ENCODE data around the gene WNK2.
A peak's percentile ranks its signal among the peaks of the same experiment; 100 is the strongest.

WNK2 gene

DNA sequence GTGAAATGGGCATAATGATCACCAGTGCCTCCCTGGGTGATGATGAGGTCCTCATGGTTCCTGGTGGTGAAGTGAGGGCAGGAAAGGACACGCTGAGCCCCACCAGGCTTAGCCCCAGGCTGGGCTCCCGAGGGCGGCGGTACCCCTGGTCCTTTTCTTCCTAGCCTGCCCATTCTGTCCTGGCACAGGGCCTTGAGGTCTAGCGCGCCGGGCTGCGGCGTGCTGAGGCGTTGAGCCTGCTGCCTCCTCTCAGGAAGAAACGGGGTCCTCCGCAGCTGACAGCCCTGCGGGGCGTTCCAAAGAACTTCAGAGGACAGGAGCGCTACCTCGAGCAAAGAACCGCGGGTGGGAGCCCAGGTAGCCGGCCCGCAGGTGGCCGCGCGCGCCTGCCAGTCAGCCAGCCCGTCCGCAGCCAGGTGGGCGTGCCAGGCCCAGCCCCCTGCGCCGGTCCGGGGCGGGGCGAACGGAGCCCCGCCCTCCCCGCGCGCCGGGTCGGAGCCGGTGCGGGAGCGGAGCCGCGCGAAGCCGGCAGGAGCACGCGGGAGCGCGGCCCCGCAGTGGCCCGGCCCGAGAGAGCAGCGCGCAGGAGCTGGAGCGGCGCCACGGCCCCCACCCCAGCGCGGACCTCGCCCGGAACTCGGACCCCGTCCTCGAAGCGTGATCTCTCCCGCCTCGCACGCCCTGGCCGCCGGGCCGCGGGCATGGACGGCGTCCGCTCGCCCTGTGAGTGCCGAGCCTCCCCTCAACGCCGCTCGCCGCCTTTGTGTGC lies at the start of gene WNK2:
Gene WNK2 (plus strand): TSS at position 477 of the 769 bp plus-strand sequence. CDS start 791 bp downstream, outside the sequence.
- peak; percentile 54 for DNase-seq

DNA sequence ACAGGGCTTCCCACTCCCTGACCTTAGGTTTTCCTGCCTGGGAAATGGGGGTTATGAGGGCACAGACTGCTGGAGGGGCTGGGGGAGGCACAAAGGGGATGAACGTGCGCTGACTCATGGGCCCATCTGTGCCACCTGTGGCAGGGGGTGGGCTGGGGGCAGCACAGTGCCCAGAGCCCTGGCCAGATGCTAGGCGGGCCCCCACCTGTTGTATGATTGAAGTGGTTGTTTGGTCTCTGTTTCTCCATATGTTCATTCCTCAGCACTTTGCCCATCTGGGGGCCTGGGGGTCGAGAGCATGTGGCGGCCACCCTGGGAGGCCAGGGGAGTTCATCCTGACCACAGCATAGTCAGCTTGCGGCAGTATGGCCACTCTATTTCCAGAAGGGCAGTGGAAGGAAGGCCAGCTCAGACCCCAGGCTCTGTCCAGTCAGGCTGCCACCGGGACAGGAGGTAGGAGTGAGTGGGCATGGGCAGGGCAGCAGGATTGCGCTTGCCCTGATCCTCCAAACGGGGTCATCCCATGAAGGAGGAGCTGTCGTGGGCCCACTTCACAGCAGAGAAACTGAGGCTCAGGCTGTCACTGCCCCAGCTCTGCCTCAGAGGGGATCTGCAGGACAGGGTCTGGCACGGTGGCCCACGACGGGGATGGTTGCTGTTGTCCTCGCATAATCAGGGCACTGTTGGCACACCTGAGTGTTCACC lies 49.0 kb upstream of the WNK2 start:
- no peak for DNase-seq

DNA sequence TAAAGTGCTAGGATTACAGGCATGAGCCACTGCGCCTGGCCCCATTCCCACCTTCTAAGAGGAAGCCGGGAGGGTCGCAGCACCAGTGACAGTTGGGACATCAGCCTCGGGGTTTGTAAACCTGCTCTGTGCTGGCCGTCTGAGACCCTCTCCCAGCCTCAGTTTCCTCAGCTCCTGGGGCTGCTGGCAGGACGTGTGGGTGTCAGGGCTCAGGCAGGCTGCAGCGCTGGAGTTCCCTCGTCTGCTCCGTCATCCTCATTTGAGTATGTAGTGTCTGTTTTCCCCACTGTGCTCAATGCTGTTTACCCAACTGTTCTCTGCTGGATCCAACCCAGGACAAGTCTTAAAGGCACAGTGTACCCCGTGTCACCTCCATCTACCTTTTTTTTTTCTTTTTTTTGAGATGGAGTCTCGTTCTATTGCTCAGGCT lies 47.9 kb upstream of the WNK2 start:
- no peak for DNase-seq

DNA sequence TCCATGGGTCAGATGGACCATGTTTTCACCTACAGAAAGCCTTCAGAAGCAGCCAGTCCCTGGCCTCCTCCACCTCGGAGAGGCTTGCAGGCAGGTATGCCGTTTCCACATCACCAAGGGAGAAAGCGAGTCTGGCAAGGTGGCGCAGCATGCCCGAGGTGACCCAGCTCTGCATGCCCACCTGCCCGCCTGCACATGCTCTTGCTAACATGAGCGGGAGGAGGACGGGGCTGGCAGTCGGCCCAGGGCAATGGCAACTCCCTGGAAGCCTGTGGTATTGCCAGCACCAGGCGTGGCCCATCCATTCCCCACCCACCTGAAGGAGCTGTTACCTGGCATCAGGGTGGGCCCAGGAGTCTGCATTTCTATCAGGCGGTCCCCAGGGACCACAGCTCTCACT lies 46.6 kb upstream of the WNK2 start:
- no peak for DNase-seq

DNA sequence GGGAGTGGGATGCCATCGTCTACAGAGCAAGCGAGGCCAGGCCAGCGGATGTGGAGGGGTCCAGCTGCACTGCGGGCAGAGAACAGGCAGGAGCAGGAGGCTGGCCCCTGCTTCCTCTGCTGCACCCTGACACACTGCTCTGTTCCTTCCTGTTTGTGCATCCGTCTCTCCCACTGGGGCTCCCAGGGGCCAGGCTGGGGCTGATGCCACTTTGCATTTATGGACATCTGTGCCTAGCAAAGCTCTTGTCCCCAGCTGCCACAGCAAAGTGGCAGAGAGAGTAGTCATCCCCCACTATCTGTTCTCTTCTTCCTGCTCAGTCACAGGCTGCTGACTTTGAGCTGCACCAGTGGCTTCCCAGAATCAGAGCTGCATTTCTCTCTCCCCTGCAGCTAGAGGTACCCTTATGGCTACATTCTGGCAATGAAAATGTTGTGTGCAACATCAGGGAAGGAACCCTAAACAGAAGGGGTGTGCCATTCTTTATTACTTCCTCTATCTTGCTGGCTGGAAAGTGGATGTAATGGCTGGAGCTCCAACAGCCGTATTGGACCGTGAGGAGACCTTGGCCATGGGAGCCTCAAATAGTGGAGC lies 45.7 kb upstream of the WNK2 start:
- no peak for DNase-seq

DNA sequence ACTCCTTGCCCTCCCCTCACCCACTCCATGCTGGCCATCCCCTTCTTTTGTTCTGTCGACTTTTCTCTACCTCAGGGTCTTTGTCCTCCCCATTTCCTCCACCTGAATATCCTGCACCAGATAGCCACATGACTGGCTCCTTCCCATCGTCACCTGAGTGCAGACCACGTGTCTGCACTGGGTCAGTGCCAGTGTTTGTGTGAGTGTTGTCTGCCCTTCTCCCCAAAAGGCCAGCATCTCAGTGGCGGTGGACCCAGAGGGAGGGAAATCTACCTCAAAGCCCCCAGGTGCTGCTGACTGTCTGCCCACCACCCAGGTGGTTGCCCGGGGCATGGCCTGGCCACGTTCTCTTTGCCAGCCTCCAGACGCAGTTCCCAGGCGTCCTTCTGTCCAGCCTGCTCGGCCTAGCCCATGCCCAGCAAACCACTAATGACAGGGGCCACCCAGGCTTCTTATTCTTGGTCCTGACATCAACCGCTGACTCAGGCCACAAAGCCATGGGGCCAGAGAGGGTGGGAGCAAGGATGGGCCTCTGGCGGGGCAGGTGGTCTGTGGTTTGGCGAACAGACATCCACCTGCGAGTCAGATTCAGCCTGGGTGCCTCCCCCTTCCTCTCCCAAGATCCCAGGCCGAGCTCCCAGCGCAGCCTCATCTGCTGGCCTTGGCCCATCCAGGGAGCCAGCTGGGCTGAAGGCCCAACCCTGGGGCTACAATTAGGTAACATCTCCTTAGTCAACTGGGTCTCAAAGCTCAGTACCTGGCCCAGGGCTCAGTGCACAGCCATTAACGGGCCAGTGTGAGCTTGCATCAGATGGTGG lies 44.4 kb upstream of the WNK2 start:
- DNase-seq = no peak

DNA sequence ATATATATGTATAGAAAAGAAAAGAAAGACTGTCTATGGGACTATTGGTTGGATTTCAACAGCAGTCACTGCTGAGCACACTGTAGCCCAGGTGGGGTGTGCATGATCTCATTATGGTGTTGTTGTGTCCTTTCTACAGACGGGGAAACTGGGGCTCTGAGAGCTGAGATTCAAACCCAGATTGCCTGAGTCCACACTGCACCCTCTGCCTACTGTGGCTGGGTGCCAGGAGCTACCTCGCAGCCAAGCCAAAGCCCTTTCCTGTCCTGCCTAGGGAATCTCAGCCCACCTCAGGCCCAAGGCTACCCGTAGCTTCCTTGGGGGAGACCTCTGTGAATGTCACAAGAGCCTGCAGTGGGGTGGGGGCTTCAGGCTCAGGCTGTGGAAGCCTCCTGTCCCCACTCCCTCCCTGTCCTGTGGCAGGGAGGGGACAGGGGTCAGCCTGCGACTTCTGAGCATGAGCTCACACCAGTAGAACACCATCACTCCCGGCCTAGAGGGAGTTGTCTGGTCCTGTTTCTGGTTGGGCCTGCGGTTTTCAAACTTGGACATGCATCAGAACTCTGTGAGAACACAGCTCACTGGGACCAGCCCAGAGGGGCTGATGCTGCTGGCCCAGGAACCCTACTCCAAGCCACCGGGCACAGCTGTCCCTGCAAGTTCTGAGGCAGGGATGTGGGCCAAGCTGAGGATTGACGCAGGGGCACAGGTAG lies 42.0 kb upstream of the WNK2 start:
- no peak for DNase-seq

DNA sequence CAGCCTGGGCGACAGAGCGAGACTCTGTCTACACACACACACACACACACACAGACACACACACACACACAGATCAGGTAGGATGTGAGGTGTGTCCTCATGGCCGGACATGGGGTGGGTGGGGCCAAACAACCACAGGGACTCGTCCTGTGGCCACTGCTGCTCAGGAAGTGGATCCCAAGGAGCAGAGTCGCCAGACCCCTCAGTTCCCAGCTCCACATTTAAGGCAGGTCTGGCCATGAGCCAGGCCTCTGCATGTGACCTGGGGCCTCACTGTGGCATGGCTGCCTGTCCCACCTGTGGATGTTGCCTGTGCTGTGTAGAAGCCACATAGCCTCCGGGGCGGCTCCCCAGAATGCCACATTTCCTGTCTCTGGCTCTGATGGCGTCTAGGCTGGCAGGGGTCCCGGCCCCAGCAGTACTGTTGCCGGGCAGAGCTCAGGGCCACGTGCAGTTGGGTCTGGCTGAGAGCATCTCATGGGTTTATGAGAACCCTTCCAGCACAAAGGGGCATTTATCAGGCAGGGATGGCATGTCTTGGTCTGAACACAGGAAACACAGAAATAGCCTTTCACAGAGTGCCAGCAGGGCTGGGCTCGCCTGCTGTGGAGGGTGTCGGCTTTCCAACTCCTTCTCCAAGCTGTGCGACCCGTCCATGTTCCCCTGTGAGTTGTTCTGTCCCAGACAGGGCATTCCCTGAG lies 40.0 kb upstream of the WNK2 start:
- peak; percentile 32 for DNase-seq

DNA sequence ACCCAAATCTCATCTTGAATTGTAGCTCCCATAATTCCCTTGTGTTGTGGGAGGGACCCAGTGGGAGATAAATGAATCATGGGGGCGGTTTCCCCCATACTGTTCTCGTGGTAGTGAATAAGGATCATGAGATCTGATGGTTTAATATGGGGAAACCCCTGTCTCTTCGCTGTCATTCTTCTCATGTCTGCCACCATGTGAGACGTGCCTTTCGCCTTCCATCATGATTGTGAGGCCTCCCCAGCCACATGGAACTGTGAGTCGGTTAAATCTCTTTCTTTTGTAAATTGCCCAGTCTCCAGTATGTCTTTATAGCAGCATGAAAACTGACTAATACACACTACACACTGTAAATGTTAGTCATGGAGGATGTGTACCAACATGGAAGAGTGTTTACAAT lies 37.2 kb upstream of the WNK2 start:
- DNase-seq = peak; percentile 61

DNA sequence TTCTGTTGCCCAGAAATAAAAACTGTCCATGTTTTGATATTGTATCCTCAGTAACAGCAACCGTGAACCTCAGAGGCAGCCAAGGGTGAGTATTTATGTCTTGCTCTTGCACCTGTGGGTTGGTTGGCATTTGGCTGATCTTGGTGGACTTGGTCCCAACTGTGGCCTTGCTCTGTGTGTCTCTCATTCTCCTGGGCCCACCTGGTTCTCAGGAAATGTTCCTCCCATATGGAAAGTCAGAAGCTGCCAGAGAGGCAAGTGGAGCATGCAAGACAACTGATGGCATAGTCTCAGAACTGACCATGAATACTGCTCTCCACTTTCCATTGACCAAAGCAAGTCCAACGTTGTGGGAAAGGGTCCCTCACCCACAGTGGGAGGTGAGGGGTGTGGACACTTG lies 36.3 kb upstream of the WNK2 start:
- DNase-seq = no peak

DNA sequence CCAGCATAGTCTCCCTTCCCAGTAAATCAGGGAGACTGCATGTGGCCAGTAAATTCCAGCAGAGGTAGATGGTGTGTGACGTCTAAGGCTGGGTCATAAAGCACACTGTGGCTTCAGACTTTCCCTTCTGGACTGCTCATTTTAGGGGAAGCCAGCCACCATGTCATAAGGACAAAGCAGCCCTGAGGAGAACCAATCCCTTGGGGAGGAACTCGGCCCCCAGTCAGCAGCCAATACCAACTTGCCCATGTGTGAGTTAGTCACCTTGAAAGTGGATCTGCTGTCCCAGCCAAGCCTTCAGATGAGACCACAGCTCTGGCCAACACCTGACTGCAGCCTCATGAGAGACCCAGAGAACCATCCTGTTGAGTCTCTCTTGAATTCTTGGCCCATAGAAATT lies 35.2 kb upstream of the WNK2 start:
- no peak for DNase-seq

DNA sequence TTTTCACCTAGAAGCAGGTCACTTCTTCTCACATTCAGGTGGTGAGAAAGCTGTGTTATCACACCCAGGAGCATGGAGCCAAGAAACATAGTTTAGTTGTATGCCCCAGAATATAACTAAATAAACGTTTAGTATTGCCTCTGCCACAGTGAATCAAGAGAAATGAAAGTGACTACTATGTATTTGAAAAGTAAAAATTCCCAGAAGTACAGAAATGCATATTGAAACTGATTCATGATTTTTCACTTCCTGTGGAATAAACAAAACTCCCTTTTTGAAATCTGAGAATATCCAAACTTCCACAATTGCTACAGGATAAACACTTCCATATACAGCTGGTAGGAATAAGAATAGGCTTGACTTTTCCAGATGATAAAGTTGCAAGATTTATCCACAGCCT lies 34.6 kb upstream of the WNK2 start:
- no peak for DNase-seq

DNA sequence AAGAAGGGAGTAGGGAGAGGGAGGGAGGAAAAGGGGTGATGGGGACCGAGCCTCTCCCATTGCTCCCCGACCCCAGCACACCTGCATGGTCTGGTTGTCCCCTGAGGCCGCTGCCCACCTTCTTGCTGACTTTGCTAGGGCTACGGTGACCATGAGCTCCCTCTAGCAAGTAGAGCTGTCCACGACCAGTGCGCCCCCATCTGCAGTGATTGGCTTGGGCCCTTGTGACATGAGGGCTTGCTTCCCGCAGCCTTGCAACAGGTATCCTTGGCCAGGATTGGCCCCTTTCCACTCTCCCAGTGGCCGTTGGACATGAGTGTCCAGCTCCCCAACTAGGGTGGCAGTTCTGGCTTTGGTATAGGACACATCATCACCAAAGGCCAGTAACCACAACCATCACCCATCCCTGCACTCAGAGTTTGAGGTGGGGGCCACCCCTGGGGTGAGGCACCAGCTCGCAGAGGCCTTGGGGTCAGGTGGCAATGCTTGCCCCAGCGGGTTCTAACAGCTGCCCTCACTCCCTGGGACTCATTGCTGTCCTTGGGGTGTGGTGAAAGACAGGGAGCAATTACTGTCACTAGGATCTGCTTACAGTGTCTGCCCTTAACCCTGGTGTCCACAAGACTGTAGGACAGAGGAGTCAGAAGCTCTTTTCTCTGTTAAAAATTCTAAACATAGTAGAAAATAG lies 32.7 kb upstream of the WNK2 start:
- DNase-seq = no peak

DNA sequence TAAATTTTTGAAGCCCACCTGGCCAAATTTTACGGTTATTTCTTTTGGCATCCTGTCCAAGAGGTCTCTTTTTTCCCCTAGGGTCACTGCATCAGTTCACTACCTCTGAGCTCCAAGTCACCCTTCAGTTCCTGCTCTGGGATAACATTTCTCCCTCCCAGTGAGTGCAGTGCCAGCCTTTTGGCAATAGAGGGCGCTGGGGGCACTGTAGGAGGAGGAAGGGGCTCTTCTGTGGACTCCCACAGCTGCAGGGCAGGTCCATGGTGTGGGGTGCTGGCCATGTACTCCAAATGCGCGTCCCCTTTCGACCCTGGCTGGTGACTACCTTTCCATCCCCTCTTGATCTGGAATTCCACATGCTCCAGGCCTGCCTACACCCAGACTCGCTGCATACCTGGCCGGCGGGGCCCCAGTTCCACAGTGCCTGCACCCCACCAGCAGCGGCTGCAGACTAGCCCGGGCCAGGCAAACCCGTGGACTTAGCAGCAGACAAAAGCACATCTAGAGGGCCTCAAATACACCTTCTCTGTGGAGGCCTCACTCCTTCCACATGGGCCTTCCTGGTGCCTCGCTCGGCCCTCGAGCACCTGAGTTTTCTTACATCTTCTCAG lies 29.5 kb upstream of the WNK2 start:
- DNase-seq = no peak

DNA sequence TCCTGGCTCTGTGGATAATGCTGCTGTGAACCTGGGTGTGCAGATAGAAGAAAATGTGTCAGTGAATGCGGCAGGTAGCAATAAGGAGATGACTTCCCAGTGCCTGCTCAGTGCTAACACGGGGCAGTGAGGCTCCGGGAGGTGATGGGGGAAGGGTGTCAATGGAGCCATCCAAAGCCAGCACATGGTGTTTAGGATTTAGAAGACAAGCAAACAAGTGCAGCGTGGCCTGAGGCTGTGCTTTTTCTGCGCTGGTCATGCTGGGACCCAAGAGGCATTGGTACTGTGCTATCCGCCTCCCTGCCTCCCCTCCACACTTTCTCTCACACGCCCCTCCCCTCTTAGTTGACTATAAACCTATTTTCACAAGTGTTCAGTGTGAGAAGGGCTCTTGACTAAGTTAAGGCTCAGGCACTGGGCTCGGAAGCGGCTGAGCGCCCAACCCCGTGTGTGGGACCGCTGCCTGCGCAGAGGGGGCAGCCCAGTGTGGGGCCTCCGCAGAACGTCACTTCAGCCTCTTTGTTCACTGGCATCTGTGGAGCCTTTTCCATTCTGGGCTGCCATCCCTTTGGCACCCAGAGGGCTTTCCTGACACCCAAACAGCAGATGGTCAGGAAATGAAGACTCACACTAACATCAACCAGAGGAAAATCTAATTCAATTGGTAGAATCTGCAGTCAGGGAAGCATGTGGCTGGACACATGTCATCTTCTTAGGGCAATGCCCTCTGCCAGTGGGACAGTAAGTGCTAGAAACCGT lies 28.0 kb upstream of the WNK2 start:
- DNase-seq = no peak

DNA sequence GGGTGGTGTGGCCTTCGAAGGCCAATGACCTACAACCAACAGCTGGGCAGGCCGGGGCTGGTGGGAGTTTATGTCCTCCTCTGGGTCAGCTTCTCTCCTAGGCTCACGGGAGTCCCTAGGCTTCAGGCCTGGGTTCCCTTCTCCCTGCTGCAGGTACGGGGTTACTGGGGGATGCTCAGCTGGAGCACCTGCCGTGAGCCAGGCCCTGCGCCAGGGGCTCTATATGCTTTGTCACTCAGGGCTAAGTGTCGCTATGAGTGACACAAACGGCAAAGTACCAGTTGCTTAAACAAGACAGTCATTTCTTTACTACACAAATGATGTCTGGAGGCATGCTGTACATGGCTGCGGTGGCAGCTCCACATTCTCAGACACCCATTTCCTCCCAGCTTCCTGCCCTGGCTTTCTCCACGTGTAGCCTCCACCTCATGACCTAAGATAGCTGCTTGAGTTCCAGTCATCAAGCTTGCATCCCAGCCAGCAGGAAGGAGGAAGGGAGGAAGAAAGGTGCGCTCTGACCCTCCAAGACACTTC lies 27.4 kb upstream of the WNK2 start:
- peak; percentile 26 for DNase-seq

DNA sequence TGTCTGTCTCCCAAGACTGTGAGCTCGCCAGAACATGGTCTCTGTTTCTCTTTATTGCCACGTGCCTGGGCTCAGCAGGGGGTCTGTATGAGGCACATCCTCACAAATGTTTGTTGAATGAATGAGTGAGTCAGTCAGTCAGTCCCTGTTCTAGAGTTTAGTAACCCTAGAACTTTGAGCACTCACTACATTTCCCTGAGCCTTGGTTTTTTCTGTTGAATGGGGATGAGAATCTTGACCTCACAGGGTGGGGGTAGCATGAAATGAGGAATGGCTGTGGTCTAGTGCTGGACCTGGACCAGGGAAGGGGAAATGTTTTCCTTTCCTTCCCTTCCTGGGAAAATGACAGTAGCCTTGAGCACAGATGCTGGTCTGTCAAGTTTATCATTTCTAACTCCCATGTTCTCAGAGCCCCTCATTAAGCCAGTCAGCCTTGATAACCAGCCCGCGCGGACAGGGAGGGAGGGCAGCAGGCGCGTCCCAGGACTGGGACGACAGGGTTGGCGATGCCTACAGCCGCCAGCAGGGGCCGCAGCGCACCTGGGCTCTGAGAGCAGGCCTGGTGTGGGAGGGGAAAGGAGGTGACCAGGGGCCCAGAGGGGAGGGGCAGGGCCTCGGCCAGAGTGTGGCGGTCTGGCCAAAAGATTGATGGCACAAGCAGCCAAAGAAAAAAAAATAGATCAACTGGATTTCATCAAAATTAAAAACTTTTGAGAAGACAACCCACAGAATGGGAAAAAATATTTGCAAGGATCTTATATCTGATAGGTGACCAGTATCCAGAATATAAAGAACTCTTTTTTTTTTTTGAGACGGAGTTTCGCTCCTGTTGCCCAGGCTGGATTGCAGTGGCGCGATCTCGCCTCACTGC lies 24.1 kb upstream of the WNK2 start:
- DNase-seq = peak; percentile 74

DNA sequence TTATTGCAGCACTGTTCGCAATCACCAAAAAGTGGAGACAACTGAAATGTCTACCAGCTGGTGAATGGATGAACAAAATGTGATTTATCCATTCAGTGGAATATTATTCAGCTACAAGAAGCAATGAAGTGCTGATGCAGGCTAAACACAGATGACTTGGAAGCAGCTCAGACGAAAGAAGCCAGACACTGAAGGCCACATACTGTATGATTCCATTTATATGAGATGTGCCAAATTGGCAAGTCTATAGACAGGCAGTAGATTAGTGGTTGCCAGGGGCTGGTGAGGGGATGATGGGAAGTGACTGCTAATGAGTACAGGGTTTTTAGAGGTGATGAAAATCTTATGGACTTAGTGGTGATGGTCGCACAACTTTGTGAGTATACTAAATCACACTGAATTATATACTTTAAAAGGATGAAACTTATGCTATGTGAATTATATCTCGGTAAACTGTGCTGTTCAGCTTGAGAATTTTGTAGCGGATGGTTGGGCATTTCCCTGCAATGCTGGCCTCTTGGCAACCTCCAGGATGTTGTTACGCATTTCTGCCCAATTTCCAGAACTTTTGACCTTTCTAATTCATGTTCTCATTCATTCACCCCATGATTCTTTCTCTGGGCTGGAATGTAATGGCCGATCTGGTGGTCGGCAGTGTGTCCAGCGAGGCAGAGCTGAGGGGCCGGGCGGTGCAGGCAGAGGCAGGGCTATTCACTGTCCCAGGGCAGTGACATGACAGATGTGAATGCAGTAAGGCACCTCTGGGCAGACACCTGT lies 22.0 kb upstream of the WNK2 start:
- no peak for DNase-seq
